COR-L47 (cell line): ENCODE data around the gene PLXDC1.
A peak's percentile ranks its signal among the peaks of the same experiment; 100 is the strongest.

ENCODE experiments used
- DNase-seq: peaks from one replicate; lab custom pipeline; 2025; lab: John Stamatoyannopoulos, UW

PLXDC1 gene

GRCh38 chr17:39097150-39097519 is 54.3 kb downstream of the PLXDC1 start:
- DNase-seq = no peak

GRCh38 chr17:39096508-39097149 is 54.8 kb downstream of the PLXDC1 start:
- no peak for DNase-seq

DNA sequence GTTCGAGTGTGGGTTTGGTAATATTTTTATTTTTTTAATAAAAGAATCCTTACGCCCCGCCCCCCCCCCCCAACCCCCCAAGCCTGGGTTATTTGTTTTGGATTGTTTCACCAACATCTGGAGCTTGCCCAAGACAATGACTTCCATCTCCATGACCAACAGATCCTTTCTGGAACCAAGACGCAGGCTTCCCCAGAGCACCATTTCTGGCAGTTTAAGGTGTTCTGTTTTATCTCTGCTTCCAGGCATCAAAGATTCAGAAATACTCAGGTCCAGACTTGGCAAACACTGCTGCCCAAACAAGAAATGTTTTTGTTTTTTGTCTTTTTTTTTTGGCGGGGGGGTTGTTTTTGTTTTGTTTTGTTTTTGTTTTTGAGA is 56.1 kb downstream of the PLXDC1 start:
- DNase-seq = no peak

GRCh38 chr17:39094607-39095308 is 56.7 kb downstream of the PLXDC1 start:
- no peak for DNase-seq

- DNase-seq = no peak
Measured at GRCh38 chr17:39092692-39093230, 58.7 kb downstream of the PLXDC1 start.

DNA sequence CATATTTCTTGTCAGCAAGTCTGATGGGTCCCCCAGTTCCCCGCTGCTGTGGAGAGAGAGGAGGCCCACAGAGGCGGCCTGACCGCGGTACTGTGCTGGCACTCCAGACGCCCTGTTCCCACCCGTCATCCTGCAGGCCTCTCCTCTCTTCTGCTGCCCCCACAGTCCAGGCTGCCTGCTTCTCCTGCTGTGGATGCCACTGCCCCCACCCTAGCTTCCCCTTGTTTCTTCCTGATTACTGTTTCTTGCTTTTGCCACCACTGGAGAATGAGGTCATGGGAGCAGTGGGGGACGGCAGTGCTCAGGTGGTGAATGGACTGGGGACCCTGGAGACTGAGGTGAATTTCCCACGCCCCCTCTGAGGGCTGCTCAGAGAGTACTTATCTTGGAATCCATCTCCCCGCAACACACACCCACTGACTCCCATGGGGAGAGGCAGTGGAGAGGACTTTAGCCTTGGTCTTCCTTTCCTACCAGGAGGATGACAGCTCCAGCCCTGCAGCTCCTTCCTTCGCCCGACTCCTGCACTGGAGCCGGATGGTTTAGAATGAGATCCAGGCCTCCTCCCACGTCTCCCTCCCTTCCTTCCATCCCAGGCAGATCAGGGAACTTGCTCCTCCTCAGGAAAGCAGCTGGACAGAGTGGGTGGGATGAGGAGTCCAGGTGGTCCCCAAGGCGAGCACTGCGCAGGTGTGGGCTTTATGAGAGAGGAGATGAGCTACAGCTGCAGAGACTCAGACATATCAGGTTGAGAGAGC is 60.4 kb downstream of the PLXDC1 start:
- DNase-seq = no peak

GRCh38 chr17:39090400-39090799 is 61.0 kb downstream of the PLXDC1 start:
- no peak for DNase-seq

- no peak for DNase-seq
Measured at GRCh38 chr17:39084558-39084957, 66.9 kb downstream of the PLXDC1 start.

GRCh38 chr17:39083270-39083669 is 68.2 kb downstream of the PLXDC1 start:
- DNase-seq = no peak

DNA sequence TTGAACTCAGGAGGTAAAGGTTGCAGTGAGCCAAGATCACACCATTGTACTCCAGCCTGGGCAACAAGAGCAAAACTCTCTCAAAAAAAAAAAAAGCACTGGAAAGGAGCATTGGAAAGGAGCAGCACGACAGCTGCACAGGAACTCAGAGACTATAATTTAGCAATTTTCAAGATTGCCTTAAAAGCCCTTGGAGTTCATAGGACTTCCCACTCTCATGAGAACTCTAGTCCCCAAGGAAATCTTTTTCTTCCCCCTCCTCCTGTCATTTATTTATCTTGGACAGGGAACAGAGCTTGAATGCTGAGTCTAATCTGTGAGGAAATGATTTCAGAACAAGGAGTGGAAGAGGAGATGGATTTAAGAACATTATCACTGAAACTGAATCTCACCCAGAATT is 69.0 kb downstream of the PLXDC1 start:
- no peak for DNase-seq

GRCh38 chr17:39081851-39082250 is 69.6 kb downstream of the PLXDC1 start:
- no peak for DNase-seq

DNA sequence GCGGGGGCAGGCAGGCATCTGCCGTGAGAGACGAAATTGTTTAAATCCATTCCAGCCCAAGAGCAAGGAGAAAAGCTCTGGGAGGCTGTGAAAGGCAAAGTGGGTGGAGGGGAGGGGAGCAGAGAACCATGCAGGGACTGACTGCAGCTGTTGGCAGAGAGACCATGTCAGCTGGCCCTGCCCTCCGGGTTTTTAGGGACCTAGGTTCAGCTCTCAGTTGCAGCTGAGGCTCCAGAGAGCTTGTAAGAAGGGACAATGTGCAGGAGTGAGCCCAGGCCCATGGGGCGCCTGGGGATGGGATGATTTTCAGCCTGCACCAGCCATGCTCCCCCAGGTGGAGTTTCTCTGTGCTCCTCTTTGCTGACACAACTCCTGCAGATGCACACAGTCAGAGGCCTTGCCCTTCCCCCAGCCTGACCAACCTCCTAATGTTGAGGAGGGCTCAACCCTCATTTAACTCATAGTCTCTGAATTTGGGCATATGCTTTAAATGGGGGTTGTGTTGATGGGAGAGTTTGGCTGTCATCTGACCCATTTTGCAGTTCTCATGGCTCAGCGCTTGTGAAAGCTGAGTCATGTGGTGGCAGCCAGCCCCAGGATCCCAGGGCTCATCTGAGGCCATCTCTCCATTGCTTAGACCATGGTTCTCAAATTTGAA is 70.9 kb downstream of the PLXDC1 start:
- no peak for DNase-seq

- no peak for DNase-seq
Measured at GRCh38 chr17:39079836-39080235, 71.6 kb downstream of the PLXDC1 start.

DNA sequence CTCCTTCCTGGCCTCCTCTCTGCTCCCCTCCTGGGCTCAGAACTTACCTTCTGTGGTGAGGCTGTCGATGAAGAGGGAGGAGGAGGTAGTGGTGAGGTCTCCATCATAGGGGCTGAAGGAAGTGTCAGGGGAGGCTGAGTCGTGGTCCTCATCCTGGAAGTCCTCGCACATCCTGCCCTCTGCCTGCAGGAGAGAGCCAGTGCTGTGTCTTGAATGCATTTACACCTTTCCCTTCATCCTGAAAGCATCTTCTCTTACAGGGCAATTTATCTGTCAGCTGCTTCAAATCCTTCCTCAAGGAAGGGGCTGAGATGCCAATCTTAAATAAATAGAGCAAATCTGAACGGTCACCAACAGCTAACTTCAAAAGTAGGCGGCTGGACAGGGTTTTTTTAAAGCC is 73.6 kb downstream of the PLXDC1 start:
- no peak for DNase-seq

DNA sequence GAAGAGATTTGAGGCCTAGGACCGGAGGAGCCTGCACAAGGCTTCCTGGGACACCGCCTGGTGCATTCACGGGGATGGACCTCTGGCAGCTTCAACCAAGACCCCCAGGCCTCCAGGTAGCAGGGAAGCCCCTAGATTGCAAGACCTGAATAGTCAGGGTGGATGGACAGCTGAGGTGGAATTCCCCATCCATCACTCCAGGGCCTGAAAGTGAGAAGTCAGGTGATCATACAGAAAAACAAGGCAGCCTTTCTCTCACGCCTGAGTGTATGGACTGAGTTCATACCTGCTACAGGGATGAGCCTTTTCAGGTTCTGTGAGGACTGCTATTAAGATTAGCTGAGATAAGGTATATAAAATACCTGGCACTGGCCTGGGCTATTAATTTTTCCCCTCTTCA is 74.2 kb downstream of the PLXDC1 start:
- no peak for DNase-seq

DNA sequence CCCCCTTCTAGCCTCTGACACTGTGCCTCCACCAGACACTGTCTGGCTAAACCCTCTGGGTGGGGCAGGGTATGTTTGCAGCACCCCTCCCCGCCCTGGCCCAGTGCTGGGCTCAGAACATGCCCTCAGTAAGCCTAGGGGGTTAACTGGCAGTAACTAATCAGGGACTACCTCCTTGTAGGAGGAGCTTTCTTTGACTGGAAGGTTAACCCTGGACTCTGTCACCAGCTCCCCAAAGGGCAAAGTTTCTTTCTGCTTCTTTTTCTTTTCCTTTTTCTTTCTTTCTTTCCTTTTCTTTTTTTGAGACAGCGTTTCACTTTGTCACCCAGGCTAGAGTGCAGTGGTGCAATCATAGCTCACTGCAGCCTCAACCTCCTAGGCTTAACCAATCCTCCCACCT is 76.8 kb downstream of the PLXDC1 start:
- DNase-seq = no peak

DNA sequence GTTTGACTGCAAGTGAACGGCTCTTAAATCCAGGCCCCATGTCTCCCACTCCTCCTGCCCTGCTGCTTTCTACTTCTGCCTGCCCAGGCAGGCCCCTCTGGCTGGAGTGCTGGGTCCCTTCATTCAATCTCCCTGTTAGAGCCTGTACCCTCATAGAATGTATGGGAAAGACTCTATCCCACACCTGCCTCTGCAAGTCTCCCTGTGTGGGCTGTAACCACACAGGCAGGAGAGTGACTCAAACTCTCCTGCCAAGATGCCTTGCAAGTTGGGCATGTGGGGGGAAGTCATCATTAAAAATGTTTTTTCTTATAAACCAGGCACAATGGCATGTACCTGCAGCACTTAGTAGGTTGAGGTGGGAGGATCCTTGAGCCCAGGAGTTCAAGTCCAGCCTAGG is 77.5 kb downstream of the PLXDC1 start:
- no peak for DNase-seq

DNA sequence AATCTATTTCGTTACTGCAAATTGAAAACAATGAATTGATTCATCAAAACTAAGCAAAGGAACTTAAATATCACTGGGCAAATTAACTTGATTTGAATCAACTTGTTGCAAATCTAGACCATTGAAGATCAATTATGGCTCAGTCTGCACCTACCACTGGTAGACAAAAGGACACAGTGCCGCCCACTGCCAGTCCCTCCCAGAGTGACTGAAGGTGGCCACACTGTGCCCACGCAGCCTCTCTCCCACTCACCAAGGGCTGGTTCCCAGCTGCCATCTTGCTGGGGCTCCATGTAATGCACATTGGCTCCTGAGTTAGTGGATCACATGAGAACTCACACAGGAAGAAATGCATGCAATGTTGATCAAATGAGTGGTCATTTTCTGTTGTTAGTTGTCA is 78.1 kb downstream of the PLXDC1 start:
- DNase-seq = no peak

GRCh38 chr17:39071573-39071972 is 79.9 kb downstream of the PLXDC1 start:
- no peak for DNase-seq

- peak; percentile 36 for DNase-seq
Measured at GRCh38 chr17:39069114-39069756, 82.2 kb downstream of the PLXDC1 start.

GRCh38 chr17:39064819-39065218 is 86.6 kb downstream of the PLXDC1 start:
- no peak for DNase-seq

GRCh38 chr17:39064374-39064773 is 87.1 kb downstream of the PLXDC1 start:
- no peak for DNase-seq
